GM23338 (cell line): ENCODE data around the gene ERN1. TPM values are rescaled to one million over a fixed set of nuclear protein-coding genes. Genes with fewer than 3 reads are reported as not detected.

Experiments used
- ATAC-seq: fragments of 200-7000 bp; cut with Tn5 transposase; 3 replicates; pipeline ENCODE4 v1.9.1; 2020
- DNase-seq: peaks from one replicate; pipeline ENCODE4 v3.0.0-alpha.2; 2015; ENCODE audit warnings: low spot score
- H2AFZ ChIP-seq: fragments of 200-600 bp; sonication (generic); 2 replicates; pipeline ENCODE4 v1.8.0; 2016; ENCODE audit warnings: antibody characterized with exemption, mild to moderate bottlenecking, moderate library complexity
- H3F3A ChIP-seq: fragments of 200-600 bp; sonication (generic); replicated peaks from 2 replicates; pipeline ENCODE4 v1.8.0; 2017; ENCODE audit warnings: antibody characterized with exemption, mixed run types, low read depth
- H3K27ac ChIP-seq: fragments of 200-600 bp; sonication (generic); 2 replicates; pipeline ENCODE4 v1.6.1; 2016; ENCODE audit warnings: low read depth
- H3K27me3 ChIP-seq: fragments of 200-600 bp; sonication (generic); 2 replicates; pipeline ENCODE4 v1.8.0; 2016; ENCODE audit warnings: mild to moderate bottlenecking, mixed run types, moderate library complexity; ENCODE audit not compliant: insufficient read depth
- H3K36me3 ChIP-seq: fragments of 200-600 bp; sonication (generic); 2 replicates; pipeline ENCODE4 v1.8.0; 2016; ENCODE audit warnings: mild to moderate bottlenecking; ENCODE audit not compliant: insufficient read depth
- H3K4me1 ChIP-seq: fragments of 200-600 bp; sonication (generic); 2 replicates; pipeline ENCODE4 v1.8.0; 2016; ENCODE audit warnings: mild to moderate bottlenecking, moderate library complexity; ENCODE audit not compliant: insufficient read depth
- H3K4me2 ChIP-seq: fragments of 200-600 bp; sonication (generic); 2 replicates; pipeline ENCODE4 v1.7.1; 2017; ENCODE audit warnings: mixed run types
- H3K4me3 ChIP-seq: fragments of 200-600 bp; sonication (generic); 2 replicates; pipeline ENCODE4 v1.6.1; 2016; ENCODE audit warnings: mixed run types
- H3K79me2 ChIP-seq: fragments of 200-600 bp; sonication (generic); replicated peaks from 2 replicates; pipeline ENCODE4 v1.8.0; 2017; ENCODE audit warnings: mild to moderate bottlenecking; ENCODE audit not compliant: insufficient read depth
- H3K9me2 ChIP-seq: fragments of 200-600 bp; sonication (generic); 2 replicates; pipeline ENCODE4 v1.8.0; 2017; ENCODE audit not compliant: insufficient read depth
- H4K20me1 ChIP-seq: fragments of 200-600 bp; sonication (generic); replicated peaks from 2 replicates; pipeline ENCODE4 v1.8.0; 2017; ENCODE audit warnings: mild to moderate bottlenecking; ENCODE audit not compliant: insufficient read depth
- H3K27ac Mint-ChIP-seq: 2 replicates; pipeline ENCODE4 v1.8.0; 2020; ENCODE audit warnings: inconsistent platforms, mild to moderate bottlenecking, moderate library complexity, mixed read lengths
- H3K27me3 Mint-ChIP-seq: 3 replicates; pipeline ENCODE4 v1.8.0; 2022; ENCODE audit warnings: low read depth, mild to moderate bottlenecking, moderate library complexity, mixed read lengths, inconsistent platforms; ENCODE audit not compliant: insufficient read depth, poor library complexity
- H3K36me3 Mint-ChIP-seq: 3 replicates; pipeline ENCODE4 v1.8.0; 2021; ENCODE audit warnings: low read depth, mild to moderate bottlenecking, inconsistent platforms, moderate library complexity, mixed read lengths
- H3K4me1 Mint-ChIP-seq: 3 replicates; pipeline ENCODE4 v1.8.0; 2020; ENCODE audit warnings: mild to moderate bottlenecking, inconsistent platforms, mixed read lengths
- H3K4me3 Mint-ChIP-seq: 3 replicates; pipeline ENCODE4 v1.8.0; 2021; ENCODE audit warnings: moderate library complexity, mild to moderate bottlenecking, inconsistent platforms, mixed read lengths
- H3K9me3 Mint-ChIP-seq: 3 replicates; pipeline ENCODE4 v1.8.0; 2020; ENCODE audit warnings: moderate library complexity, mild to moderate bottlenecking, inconsistent platforms, mixed read lengths
- CREB1 ChIP-seq: fragments of 250-450 bp; sonication (Bioruptor Pico); IDR thresholded peaks from 2 replicates; pipeline ENCODE4 v1.5.0; 2020; ENCODE audit warnings: low read depth, mild to moderate bottlenecking, moderate library complexity
- EZH2 ChIP-seq: fragments of 200-600 bp; sonication (generic); IDR thresholded peaks from one replicate; pipeline ENCODE4 v1.8.0; 2017; ENCODE audit warnings: antibody characterized with exemption, mild to moderate bottlenecking, low read depth; ENCODE audit not compliant: unreplicated experiment
- EZH2phosphoT487 ChIP-seq: fragments of 200-600 bp; sonication (generic); IDR thresholded peaks from one replicate; pipeline ENCODE4 v1.8.1; 2018; ENCODE audit warnings: antibody characterized with exemption; ENCODE audit not compliant: unreplicated experiment
- JUNB ChIP-seq: IDR thresholded peaks from one replicate; pipeline ENCODE4 v1.6.1; 2016; ENCODE audit warnings: antibody characterized with exemption; ENCODE audit not compliant: unreplicated experiment
- NANOG ChIP-seq: IDR thresholded peaks from 2 replicates; pipeline ENCODE4 v1.6.1; 2016; ENCODE audit warnings: antibody characterized with exemption, borderline replicate concordance
- POLR2AphosphoS5 ChIP-seq: IDR thresholded peaks from 2 replicates; pipeline ENCODE4 v1.6.1; 2016; ENCODE audit warnings: antibody characterized with exemption, low read depth
- STAT1 ChIP-seq: IDR thresholded peaks from one replicate; pipeline ENCODE4 v1.6.1; 2016; ENCODE audit warnings: antibody characterized with exemption; ENCODE audit not compliant: unreplicated experiment
- ZNF114 ChIP-seq: fragments of 250-450 bp; sonication (Bioruptor Pico); IDR thresholded peaks from 2 replicates; pipeline ENCODE4 v1.5.0; 2020; ENCODE audit warnings: mild to moderate bottlenecking, moderate library complexity
- ZNF331 ChIP-seq: fragments of 250-450 bp; sonication (Bioruptor Pico); IDR thresholded peaks from 2 replicates; pipeline ENCODE4 v1.5.0; 2020; ENCODE audit warnings: low read depth, mild to moderate bottlenecking, moderate library complexity
- polyA plus RNA-seq: library from polyadenylated mRNA; unstranded; fragments of >200 nt; fragmentation: Nextera tagmentation; extraction: Ambion mirVana; gene quantifications from 2 replicates; pipeline ENCODE4 v1.2.1, GENCODE V29; 2016
- total RNA-seq: library from RNA; depleted of rRNA; stranded (reverse); fragments of >200 nt; shearing (Covaris generic); gene quantifications from 2 replicates; pipeline ENCODE4 v1.2.3, GENCODE V29; 2014
- TF ChIP-seq, protein P1 (sequence below): IDR thresholded peaks from one replicate; pipeline ENCODE4 v1.6.1; 2018; ENCODE audit warnings: antibody characterized with exemption; ENCODE audit not compliant: unreplicated experiment
- TF ChIP-seq, protein P2 (sequence below): IDR thresholded peaks from 2 replicates; pipeline ENCODE4 v1.6.1; 2016; ENCODE audit warnings: antibody characterized with exemption
- TF ChIP-seq, protein P3 (sequence below), 2 experiments: fragments of 200-600 bp in 1 of 2; sonication (generic) in 1 of 2; conservative IDR thresholded peaks; 2 replicates each; pipeline versions ENCODE4 v1.5.1 to v1.6.1; 2016 to 2017; ENCODE audit warnings: antibody characterized with exemption in 2 of 2, low read depth in 2 of 2, mild to moderate bottlenecking in 2 of 2, moderate library complexity in 1 of 2
- TF ChIP-seq, protein P4 (sequence below): fragments of 250-450 bp; sonication (Bioruptor Pico); IDR thresholded peaks from 2 replicates; pipeline ENCODE4 v1.5.0; 2020; ENCODE audit warnings: mild to moderate bottlenecking, moderate library complexity

Gene ERN1
- total and polyA plus RNA-seq, 2 experiments from 2014 or later = 5.9 to 7.5 TPM

DNA sequence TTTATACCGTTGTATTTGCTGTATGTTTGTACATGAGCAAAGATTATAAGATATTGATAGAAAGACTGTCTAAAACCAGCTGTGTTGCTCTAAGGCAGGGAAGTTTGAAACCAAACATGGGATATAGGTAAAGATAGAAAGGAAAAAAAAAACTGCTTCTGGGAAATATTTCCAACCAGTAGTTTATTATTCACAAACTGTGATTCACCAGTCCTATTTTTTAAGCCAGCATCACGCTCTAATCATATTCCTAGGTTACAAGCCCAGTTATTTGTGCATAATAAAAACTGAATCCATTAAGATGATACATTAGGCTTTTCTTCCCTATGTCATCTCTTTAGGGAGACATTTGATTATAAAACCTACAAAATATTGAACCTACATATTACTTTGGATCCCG is 4.0 kb downstream of the ERN1 start (continued):
- TF ChIP-seq JUNB (no peak), EZH2 (no peak), NANOG (no peak), EZH2phosphoT487 (no peak), STAT1 (no peak), ZNF114 (CRISPR knock-in tag) (no peak)
- TF ChIP-seq, protein P1, sequence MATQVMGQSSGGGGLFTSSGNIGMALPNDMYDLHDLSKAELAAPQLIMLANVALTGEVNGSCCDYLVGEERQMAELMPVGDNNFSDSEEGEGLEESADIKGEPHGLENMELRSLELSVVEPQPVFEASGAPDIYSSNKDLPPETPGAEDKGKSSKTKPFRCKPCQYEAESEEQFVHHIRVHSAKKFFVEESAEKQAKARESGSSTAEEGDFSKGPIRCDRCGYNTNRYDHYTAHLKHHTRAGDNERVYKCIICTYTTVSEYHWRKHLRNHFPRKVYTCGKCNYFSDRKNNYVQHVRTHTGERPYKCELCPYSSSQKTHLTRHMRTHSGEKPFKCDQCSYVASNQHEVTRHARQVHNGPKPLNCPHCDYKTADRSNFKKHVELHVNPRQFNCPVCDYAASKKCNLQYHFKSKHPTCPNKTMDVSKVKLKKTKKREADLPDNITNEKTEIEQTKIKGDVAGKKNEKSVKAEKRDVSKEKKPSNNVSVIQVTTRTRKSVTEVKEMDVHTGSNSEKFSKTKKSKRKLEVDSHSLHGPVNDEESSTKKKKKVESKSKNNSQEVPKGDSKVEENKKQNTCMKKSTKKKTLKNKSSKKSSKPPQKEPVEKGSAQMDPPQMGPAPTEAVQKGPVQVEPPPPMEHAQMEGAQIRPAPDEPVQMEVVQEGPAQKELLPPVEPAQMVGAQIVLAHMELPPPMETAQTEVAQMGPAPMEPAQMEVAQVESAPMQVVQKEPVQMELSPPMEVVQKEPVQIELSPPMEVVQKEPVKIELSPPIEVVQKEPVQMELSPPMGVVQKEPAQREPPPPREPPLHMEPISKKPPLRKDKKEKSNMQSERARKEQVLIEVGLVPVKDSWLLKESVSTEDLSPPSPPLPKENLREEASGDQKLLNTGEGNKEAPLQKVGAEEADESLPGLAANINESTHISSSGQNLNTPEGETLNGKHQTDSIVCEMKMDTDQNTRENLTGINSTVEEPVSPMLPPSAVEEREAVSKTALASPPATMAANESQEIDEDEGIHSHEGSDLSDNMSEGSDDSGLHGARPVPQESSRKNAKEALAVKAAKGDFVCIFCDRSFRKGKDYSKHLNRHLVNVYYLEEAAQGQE = no peak

DNA sequence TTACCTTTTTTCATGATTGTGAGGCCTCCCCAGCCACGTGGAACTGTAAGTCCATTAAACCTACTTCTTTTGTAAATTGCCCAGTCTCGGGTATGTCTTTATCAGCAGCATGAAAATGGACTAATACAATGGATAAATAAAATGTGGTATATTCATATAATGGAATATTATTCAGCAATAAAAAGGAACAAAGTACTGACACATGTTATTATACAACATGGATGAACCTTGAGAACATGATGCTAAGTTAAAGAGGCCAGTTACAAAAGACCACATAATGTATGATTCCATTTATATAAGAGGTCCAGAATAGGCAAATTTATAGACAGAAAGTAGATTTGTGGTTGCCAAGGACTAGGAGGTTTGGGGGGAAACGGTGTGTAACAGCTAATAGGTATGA is 5.3 kb downstream of the ERN1 start:
- Histone ChIP-seq H3K9me2 (peaks cover 5% of the 10 kb centered on the region; the same call in 1 of the 2 replicates), H4K20me1 (peaks cover 8% of the 10 kb centered on the region; the same call in 1 of the 2 replicates)
- TF ChIP-seq EZH2 (no peak), ZNF114 (CRISPR knock-in tag) (no peak), POLR2AphosphoS5 (no peak), STAT1 (no peak), ZNF331 (CRISPR knock-in tag) (no peak), CREB1 (CRISPR knock-in tag) (no peak), NANOG (no peak), EZH2phosphoT487 (no peak)
- TF ChIP-seq, protein P2, sequence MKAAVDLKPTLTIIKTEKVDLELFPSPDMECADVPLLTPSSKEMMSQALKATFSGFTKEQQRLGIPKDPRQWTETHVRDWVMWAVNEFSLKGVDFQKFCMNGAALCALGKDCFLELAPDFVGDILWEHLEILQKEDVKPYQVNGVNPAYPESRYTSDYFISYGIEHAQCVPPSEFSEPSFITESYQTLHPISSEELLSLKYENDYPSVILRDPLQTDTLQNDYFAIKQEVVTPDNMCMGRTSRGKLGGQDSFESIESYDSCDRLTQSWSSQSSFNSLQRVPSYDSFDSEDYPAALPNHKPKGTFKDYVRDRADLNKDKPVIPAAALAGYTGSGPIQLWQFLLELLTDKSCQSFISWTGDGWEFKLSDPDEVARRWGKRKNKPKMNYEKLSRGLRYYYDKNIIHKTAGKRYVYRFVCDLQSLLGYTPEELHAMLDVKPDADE = no peak
- TF ChIP-seq, protein P3, sequence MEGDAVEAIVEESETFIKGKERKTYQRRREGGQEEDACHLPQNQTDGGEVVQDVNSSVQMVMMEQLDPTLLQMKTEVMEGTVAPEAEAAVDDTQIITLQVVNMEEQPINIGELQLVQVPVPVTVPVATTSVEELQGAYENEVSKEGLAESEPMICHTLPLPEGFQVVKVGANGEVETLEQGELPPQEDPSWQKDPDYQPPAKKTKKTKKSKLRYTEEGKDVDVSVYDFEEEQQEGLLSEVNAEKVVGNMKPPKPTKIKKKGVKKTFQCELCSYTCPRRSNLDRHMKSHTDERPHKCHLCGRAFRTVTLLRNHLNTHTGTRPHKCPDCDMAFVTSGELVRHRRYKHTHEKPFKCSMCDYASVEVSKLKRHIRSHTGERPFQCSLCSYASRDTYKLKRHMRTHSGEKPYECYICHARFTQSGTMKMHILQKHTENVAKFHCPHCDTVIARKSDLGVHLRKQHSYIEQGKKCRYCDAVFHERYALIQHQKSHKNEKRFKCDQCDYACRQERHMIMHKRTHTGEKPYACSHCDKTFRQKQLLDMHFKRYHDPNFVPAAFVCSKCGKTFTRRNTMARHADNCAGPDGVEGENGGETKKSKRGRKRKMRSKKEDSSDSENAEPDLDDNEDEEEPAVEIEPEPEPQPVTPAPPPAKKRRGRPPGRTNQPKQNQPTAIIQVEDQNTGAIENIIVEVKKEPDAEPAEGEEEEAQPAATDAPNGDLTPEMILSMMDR (conservative IDR thresholded peaks at IDR 0.05; ENCODE audit: low read depth in 2 of 2) = no peak
- TF ChIP-seq, protein P4, sequence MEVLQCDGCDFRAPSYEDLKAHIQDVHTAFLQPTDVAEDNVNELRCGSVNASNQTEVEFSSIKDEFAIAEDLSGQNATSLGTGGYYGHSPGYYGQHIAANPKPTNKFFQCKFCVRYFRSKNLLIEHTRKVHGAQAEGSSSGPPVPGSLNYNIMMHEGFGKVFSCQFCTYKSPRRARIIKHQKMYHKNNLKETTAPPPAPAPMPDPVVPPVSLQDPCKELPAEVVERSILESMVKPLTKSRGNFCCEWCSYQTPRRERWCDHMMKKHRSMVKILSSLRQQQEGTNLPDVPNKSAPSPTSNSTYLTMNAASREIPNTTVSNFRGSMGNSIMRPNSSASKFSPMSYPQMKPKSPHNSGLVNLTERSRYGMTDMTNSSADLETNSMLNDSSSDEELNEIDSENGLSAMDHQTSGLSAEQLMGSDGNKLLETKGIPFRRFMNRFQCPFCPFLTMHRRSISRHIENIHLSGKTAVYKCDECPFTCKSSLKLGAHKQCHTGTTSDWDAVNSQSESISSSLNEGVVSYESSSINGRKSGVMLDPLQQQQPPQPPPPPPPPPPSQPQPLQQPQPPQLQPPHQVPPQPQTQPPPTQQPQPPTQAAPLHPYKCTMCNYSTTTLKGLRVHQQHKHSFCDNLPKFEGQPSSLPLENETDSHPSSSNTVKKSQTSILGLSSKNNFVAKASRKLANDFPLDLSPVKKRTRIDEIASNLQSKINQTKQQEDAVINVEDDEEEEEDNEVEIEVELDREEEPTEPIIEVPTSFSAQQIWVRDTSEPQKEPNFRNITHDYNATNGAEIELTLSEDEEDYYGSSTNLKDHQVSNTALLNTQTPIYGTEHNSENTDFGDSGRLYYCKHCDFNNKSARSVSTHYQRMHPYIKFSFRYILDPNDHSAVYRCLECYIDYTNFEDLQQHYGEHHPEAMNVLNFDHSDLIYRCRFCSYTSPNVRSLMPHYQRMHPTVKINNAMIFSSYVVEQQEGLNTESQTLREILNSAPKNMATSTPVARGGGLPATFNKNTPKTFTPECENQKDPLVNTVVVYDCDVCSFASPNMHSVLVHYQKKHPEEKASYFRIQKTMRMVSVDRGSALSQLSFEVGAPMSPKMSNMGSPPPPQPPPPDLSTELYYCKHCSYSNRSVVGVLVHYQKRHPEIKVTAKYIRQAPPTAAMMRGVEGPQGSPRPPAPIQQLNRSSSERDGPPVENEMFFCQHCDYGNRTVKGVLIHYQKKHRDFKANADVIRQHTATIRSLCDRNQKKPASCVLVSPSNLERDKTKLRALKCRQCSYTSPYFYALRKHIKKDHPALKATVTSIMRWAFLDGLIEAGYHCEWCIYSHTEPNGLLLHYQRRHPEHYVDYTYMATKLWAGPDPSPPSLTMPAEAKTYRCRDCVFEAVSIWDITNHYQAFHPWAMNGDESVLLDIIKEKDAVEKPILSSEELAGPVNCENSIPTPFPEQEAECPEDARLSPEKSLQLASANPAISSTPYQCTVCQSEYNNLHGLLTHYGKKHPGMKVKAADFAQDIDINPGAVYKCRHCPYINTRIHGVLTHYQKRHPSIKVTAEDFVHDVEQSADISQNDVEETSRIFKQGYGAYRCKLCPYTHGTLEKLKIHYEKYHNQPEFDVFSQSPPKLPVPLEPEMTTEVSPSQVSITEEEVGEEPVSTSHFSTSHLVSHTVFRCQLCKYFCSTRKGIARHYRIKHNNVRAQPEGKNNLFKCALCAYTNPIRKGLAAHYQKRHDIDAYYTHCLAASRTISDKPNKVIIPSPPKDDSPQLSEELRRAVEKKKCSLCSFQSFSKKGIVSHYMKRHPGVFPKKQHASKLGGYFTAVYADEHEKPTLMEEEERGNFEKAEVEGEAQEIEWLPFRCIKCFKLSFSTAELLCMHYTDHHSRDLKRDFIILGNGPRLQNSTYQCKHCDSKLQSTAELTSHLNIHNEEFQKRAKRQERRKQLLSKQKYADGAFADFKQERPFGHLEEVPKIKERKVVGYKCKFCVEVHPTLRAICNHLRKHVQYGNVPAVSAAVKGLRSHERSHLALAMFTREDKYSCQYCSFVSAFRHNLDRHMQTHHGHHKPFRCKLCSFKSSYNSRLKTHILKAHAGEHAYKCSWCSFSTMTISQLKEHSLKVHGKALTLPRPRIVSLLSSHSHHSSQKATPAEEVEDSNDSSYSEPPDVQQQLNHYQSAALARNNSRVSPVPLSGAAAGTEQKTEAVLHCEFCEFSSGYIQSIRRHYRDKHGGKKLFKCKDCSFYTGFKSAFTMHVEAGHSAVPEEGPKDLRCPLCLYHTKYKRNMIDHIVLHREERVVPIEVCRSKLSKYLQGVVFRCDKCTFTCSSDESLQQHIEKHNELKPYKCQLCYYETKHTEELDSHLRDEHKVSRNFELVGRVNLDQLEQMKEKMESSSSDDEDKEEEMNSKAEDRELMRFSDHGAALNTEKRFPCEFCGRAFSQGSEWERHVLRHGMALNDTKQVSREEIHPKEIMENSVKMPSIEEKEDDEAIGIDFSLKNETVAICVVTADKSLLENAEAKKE (CRISPR knock-in tag) = no peak

More for the DNA sequence above, 5.3 kb downstream of the ERN1 start:
- no peak overlapping the region for H3K27ac Mint-ChIP-seq
- H3K36me3 Mint-ChIP-seq = peaks cover 2% of the 10 kb centered on the region; the same call in 1 of the 3 replicates
- Histone ChIP-seq H3F3A (no peaks in the 10 kb centered on the region), H3K4me3 (no peak overlapping the region), H3K4me2 (no peak overlapping the region), H3K36me3 (no peaks in the 10 kb centered on the region), H3K27ac (no peak overlapping the region), H3K79me2 (peaks cover 8% of the 10 kb centered on the region; the same call in 1 of the 2 replicates), H3K4me1 (peaks cover 9% of the 10 kb centered on the region), H3K27me3 (peaks cover 15% of the 10 kb centered on the region), H2AFZ (no peak overlapping the region)
- DNase-seq (no peak), ATAC-seq (no peak)
- no peak overlapping the region for H3K4me3 Mint-ChIP-seq
- peaks cover 7% of the 10 kb centered on the region for H3K27me3 Mint-ChIP-seq
- peaks cover 4% of the 10 kb centered on the region for H3K4me1 Mint-ChIP-seq
- H3K9me3 Mint-ChIP-seq = no peaks in the 10 kb centered on the region
